AG04450 (cell line): Measurements from ENCODE around the gene ARSA. TPM values are rescaled to one million over a fixed set of nuclear protein-coding genes. Genes with fewer than 3 reads are reported as not detected.
A peak's percentile ranks its signal among the peaks of the same experiment; 100 is the strongest.

Experiments used
- CTCF ChIA-PET: fragments of 300-600, 350-600 bp; formaldehyde crosslinking; extraction: SDS; loops from one replicate; lab custom pipeline; 2022; ENCODE audit warnings: antibody characterized with exemption, inconsistent platforms; lab: Charles Lee
- POLR2A ChIA-PET: fragments of 350-600 bp; formaldehyde crosslinking; extraction: SDS; loops from one replicate; lab custom pipeline; 2021; ENCODE audit warnings: antibody characterized with exemption, inconsistent platforms; lab: Yijun Ruan, JAX
- DNase-seq: peaks from one replicate; pipeline ENCODE4 v3.0.0-alpha.2; 2011; ENCODE audit warnings: low read depth, low spot score
- H3K27ac ChIP-seq: one replicate; pipeline ENCODE4 v1.5.1; 2012; ENCODE audit warnings: low read depth, low read length, control low read depth
- H3K27me3 ChIP-seq: one replicate; pipeline ENCODE4 v1.6.0; 2012; ENCODE audit warnings: low read length; ENCODE audit not compliant: control insufficient read depth, insufficient read depth
- H3K4me3 ChIP-seq: 2 replicates; pipeline ENCODE4 v1.5.1; 2011; ENCODE audit warnings: mild to moderate bottlenecking, low read depth, low read length, control low read depth
- H3K9me3 ChIP-seq: 2 replicates; pipeline ENCODE4 v1.5.1; 2012; ENCODE audit warnings: low read length; ENCODE audit not compliant: control insufficient read depth, insufficient read depth
- CTCF ChIP-seq: IDR thresholded peaks from 2 replicates; pipeline ENCODE4 v1.5.1; 2011; ENCODE audit warnings: low read depth, low read length, control low read depth, inconsistent platforms
- polyA plus RNA-seq: library from polyadenylated mRNA; depleted of rRNA; stranded (reverse); fragments of >200 nt; gene quantifications from 2 replicates; pipeline ENCODE4 v1.2.3, GENCODE V29; 2011

ARSA gene
- polyA plus RNA-seq, 1 experiment = 14.3 TPM

DNA sequence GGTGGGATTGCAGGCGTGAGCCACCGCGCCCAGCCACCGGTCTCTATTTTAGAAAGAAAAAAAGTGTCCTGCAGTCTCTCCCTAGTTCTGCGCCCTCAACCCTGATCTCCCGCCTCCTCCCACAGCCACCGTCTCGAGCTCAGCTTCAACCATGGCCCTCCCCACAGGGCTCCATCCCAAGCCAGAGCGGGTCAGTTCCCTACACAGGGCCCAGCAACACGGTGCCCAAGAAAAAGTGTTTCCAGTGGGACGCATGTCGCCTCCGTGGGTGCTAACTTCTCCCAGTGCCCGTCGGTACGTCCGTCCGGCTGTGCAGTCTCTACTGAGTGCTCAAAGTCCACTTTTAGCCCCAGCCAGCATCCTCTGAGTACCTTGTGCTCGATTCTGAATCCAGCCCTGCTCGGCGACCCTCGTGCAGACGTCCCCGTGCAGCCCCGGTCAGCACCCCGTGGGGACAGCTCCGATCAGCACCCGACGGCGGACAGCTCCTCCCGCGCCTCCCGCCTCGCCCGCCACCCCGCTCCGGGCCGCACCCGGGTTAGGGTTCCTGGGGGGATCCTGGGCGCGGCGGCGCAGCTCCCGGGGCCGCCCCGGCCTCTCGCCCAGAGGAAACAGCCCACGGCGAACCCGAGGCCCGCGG, 28.0 kb downstream of the ARSA start:
- H3K27ac ChIP-seq = no peak overlapping the region
- no peak for DNase-seq
- ChIA-PET POLR2A (interaction anchor here (0.6 kb wide), 1 partner anchor 74 kb away, joined by 3 read pairs; the partner anchor contains the start of gene SCO2), CTCF (no interaction called here)
- H3K27me3 ChIP-seq = peaks cover 47% of the 10 kb centered on the region
- H3K9me3 ChIP-seq = no peaks in the 10 kb centered on the region; the same call in 1 of the 2 replicates
- no peak for TF ChIP-seq CTCF
- H3K4me3 ChIP-seq = 0 out of 2 replicates have a peak overlapping the region, but pooled peaks have one; percentile 2

- POLR2A ChIA-PET = no interaction called here
- TF ChIP-seq CTCF = no peak
- no peak for DNase-seq
- Histone ChIP-seq H3K27me3 (peaks cover 33% of the 10 kb centered on the region), H3K27ac (no peak overlapping the region), H3K4me3 (no peak overlapping the region), H3K9me3 (no peaks in the 10 kb centered on the region; the same call in 1 of the 2 replicates)
- CTCF ChIA-PET = interaction anchor here (1.3 kb wide), 1 partner anchor 71 kb away, joined by 3 read pairs; the partner anchor contains the start of gene SCO2
Observed at GRCh38 chr22:50597097-50597496, 30.9 kb downstream of the ARSA start.

DNA sequence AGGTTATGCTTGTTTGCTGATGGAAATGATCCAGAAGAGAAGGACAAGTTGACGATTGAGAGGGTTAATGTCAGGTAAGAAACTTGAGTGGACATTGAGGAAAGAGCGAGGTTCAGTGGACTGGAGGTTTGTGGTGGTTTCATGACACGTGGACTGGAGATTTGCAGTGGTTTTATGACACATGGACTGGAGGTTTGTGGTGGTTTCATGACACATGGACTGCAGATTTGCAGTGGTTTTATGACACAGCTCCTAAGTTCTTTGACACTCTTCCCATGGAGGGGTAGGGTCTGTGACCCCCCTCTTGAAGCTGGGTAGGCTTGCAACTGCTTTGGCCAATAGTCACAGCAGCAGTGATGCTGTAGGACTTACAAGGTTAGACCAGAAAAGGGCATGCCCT, 32.8 kb downstream of the ARSA start:
- no peak for TF ChIP-seq CTCF
- ChIA-PET POLR2A (no interaction called here), CTCF (no interaction called here)
- DNase-seq = no peak
- H3K27ac ChIP-seq = no peak overlapping the region
- H3K27me3 ChIP-seq = peaks cover 23% of the 10 kb centered on the region
- no peaks in the 10 kb centered on the region; the same call in 1 of the 2 replicates for H3K9me3 ChIP-seq
- no peak overlapping the region for H3K4me3 ChIP-seq

GRCh38 chr22:50587407-50587806, 40.5 kb downstream of the ARSA start:
- Histone ChIP-seq H3K4me3 (no peak overlapping the region), H3K9me3 (no peaks in the 10 kb centered on the region), H3K27me3 (peaks cover 17% of the 10 kb centered on the region), H3K27ac (no peak overlapping the region)
- DNase-seq = no peak
- TF ChIP-seq CTCF = no peak
- ChIA-PET POLR2A (interaction anchor here (1.0 kb wide), 1 partner anchor 12 kb away, joined by 3 read pairs; no protein-coding TSS in a partner anchor), CTCF (interaction anchor here (1.2 to 1.5 kb wide), 3 partner anchors 25 to 62 kb away, joined by 3 read pairs; partner anchors contain the start of gene SYCE3)

GRCh38 chr22:50586416-50586815, 41.5 kb downstream of the ARSA start:
- H3K9me3 ChIP-seq = no peaks in the 10 kb centered on the region
- no peak for DNase-seq
- peaks cover 13% of the 10 kb centered on the region for H3K27me3 ChIP-seq
- TF ChIP-seq CTCF = no peak
- ChIA-PET CTCF (interaction anchor here (1.2 kb wide), 1 partner anchor 61 kb away, joined by 3 read pairs; no protein-coding TSS in a partner anchor), POLR2A (no interaction called here)
- H3K4me3 ChIP-seq = no peak overlapping the region
- no peak overlapping the region for H3K27ac ChIP-seq
